ENCODE measurements around the gene KASH5. TPM values are rescaled to one million over a fixed set of nuclear protein-coding genes. Genes with fewer than 3 reads are reported as not detected.
"Not testable (repeated sequence)": the region's sequence is repeated elsewhere in the genome, so short reads cannot be mapped to it uniquely, and the experiment has no call there.

Gene KASH5
- total and polyA plus RNA-seq, 2 donors (not counting 1 experiment from before 2014, with no cell fraction given) = 0.67 to 0.74 TPM

DNA sequence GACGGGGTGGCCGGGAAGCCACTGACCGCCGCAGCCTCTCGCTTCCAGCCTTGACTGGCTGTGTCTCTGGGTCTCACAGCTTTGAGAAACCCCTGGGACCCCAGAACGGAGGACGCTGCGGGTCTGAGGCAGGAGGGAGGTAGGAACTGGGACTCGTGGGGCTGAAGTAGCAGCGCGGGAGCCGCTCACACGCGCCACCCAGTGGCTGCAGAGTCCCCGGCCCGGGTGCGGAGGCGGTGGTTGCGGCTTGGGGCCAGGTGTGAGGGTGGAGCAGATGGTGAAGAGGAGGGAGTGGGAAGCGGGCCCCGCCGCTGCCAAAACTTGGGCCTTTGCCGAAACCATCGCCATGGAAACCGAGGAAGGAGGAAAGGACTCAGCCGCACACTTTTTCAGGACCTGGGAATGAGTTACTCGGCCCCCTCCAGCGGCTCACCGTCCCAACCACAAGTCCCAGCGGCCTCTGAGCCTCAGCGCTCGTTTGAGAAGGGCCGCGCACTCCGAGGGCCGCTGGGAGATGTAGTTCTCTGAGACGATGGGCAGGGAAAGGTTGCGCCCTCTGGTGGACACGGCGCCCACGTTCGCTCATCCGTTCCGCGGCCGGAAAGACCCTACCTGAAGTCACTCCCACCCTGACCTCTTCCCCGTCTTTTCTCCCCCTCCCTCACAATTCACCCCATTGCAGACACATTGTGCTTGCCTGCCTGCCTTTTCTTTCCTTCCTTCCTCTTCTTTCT, 55.5 kb downstream of the KASH5 start:
- DNase-seq (peak; percentile 98), ATAC-seq (ENCODE audit: low read depth) (peak; percentile 85)
- Histone ChIP-seq H3K9ac (ENCODE audit: low read length) (peak overlapping the region; percentile 89), H3K27me3 (replicated peaks in 1 of 4; ENCODE audit: control extremely low read depth in 1 of 4, control insufficient read depth in 3 of 4, insufficient read depth in 4 of 4, low read length in 3 of 4) (peaks cover 2 to 39% (median 34%) of the 10 kb centered on the region in 4 experiments), H3K4me3 (ENCODE audit: control extremely low read depth in 1 of 5, extremely low read depth in 1 of 5, insufficient read depth in 1 of 5, low read depth in 2 of 5, low read length in 4 of 5) (peak overlapping the region; percentile 12 to 80 (median 71)), H2AFZ (ENCODE audit: insufficient read depth, low read depth, low read length, poor library complexity, severe bottlenecking) (peak overlapping the region; percentile 97), H3K4me2 (replicated peaks; ENCODE audit: low read depth, low read length, poor library complexity, severe bottlenecking) (peak overlapping the region; percentile 99), H3K4me1 (ENCODE audit: control insufficient read depth in 2 of 2, insufficient read depth in 2 of 2, low read length in 2 of 2) (peaks cover 18 to 31% of the 10 kb centered on the region in 2 donors), H3K36me3 (replicated peaks in 1 of 2; ENCODE audit: control extremely low read depth in 1 of 2, control insufficient read depth in 1 of 2, extremely low read depth in 1 of 2, insufficient read depth in 2 of 2, low read length in 1 of 2) (peaks cover 0 to 26% of the 10 kb centered on the region in 2 experiments), H3K27ac (ENCODE audit: low read length in 2 of 2) (peak overlapping the region; percentile 65 to 72), H3K79me2 (ENCODE audit: control insufficient read depth, insufficient read depth, low read length) (peaks cover 2% of the 10 kb centered on the region), H3K9me3 (ENCODE audit: control extremely low read depth in 1 of 3, control insufficient read depth in 2 of 3, insufficient read depth in 1 of 3, low read length in 2 of 3) (peaks cover 0 to 14% (median 0%) of the 10 kb centered on the region in 3 donors), H4K20me1 (ENCODE audit: control insufficient read depth, insufficient read depth, low read length, poor library complexity, severe bottlenecking) (peaks cover 16% of the 10 kb centered on the region)
- peak; percentile 89 for TF ChIP-seq CTCF (IDR thresholded peaks at IDR 0.05)
- no peak for TF ChIP-seq EZH2 (IDR thresholded peaks at IDR 0.05; ENCODE audit: borderline replicate concordance, insufficient read depth, low read depth, low read length, poor library complexity, severe bottlenecking)
- intact Hi-C loops (cut with micrococcal nuclease) = loop anchor here (1.0 to 2.0 kb wide), 7 partner anchors 8 to 177 kb away; partner anchors contain the start of genes PIH1D1 and RPS11
- Mint-ChIP-seq H3K27me3 (peaks cover 37% of the 10 kb centered on the region), H3K27ac (peak overlapping the region; percentile 95), H3K9me3 (ENCODE audit: insufficient read depth) (no peaks in the 10 kb centered on the region), H3K4me1 (peaks cover 35% of the 10 kb centered on the region), H3K4me3 (peak overlapping the region; percentile 93)
- WGBS (ENCODE audit: insufficient coverage) = under 1% methylated on average over 45 of the region's 47 CpGs
- CTCF ChIA-PET = interaction anchor here (0.6 to 5.1 kb wide), 18 partner anchors 8 to 217 kb away, joined by 3 to 70 read pairs (median 4); partner anchors contain the start of genes FLT3LG and PIH1D1
- POLR2A ChIA-PET = interaction anchor here (0.6 to 2.3 kb wide), 12 partner anchors 10 to 600 kb away, joined by 3 to 20 read pairs (median 5); partner anchors contain the start of gene CD37

GRCh38 chr19:49444100-49444700, 56.2 kb downstream of the KASH5 start:
- ChIA-PET CTCF (interaction anchor here (0.6 to 5.1 kb wide), 15 partner anchors 9 to 419 kb away, joined by 3 to 70 read pairs (median 4); partner anchors contain the start of gene FLT3LG), POLR2A (interaction anchor here (0.6 to 2.3 kb wide), 9 partner anchors 9 to 601 kb away, joined by 3 to 20 read pairs (median 5); partner anchors contain the start of gene CD37)
- Histone ChIP-seq H3K4me2 (replicated peaks; ENCODE audit: low read depth, low read length, poor library complexity, severe bottlenecking) (peak overlapping the region; percentile 99), H3K9ac (ENCODE audit: low read length) (peak overlapping the region; percentile 89), H3K4me1 (ENCODE audit: control insufficient read depth in 2 of 2, insufficient read depth in 2 of 2, low read length in 2 of 2) (peaks cover 18 to 31% of the 10 kb centered on the region in 2 donors), H3K27me3 (replicated peaks in 1 of 4; ENCODE audit: control extremely low read depth in 1 of 4, control insufficient read depth in 3 of 4, insufficient read depth in 4 of 4, low read length in 3 of 4) (peaks cover 0 to 33% (median 27%) of the 10 kb centered on the region in 4 experiments), H3K9me3 (ENCODE audit: control extremely low read depth in 1 of 3, control insufficient read depth in 2 of 3, insufficient read depth in 1 of 3, low read length in 2 of 3) (peaks cover 0 to 14% (median 0%) of the 10 kb centered on the region in 3 donors), H4K20me1 (ENCODE audit: control insufficient read depth, insufficient read depth, low read length, poor library complexity, severe bottlenecking) (peaks cover 17% of the 10 kb centered on the region), H3K36me3 (replicated peaks in 1 of 2; ENCODE audit: control extremely low read depth in 1 of 2, control insufficient read depth in 1 of 2, extremely low read depth in 1 of 2, insufficient read depth in 2 of 2, low read length in 1 of 2) (peaks cover 0 to 33% of the 10 kb centered on the region in 2 experiments), H3K27ac (ENCODE audit: low read length in 2 of 2) (peak overlapping the region; percentile 65 to 72), H2AFZ (ENCODE audit: insufficient read depth, low read depth, low read length, poor library complexity, severe bottlenecking) (peak overlapping the region; percentile 97), H3K4me3 (ENCODE audit: control extremely low read depth in 1 of 5, extremely low read depth in 1 of 5, insufficient read depth in 1 of 5, low read depth in 2 of 5, low read length in 4 of 5) (peak overlapping the region in 1 of 5 experiments; percentile 77)
- WGBS (ENCODE audit: insufficient coverage) = 90% methylated on average over 2 of the region's 5 CpGs
- H3K9me3 Mint-ChIP-seq (ENCODE audit: insufficient read depth); H3K79me2 ChIP-seq (ENCODE audit: control insufficient read depth, insufficient read depth, low read length); intact Hi-C loops (cut with micrococcal nuclease); DNase-seq; ATAC-seq (ENCODE audit: low read depth): not testable (repeated sequence)
- peaks cover 37% of the 10 kb centered on the region for H3K4me1 Mint-ChIP-seq
- peak overlapping the region; percentile 95 for H3K27ac Mint-ChIP-seq
- peak overlapping the region; percentile 93 for H3K4me3 Mint-ChIP-seq
- H3K27me3 Mint-ChIP-seq = peaks cover 30% of the 10 kb centered on the region

Data from B cell (primary cell).